ENCODE measurements around the gene PCNX2. TPM values are rescaled to one million over a fixed set of nuclear protein-coding genes. Genes with fewer than 3 reads are reported as not detected.

Gene PCNX2
- total RNA-seq, 1 experiment from 2014 or later, result 9.1 TPM

DNA sequence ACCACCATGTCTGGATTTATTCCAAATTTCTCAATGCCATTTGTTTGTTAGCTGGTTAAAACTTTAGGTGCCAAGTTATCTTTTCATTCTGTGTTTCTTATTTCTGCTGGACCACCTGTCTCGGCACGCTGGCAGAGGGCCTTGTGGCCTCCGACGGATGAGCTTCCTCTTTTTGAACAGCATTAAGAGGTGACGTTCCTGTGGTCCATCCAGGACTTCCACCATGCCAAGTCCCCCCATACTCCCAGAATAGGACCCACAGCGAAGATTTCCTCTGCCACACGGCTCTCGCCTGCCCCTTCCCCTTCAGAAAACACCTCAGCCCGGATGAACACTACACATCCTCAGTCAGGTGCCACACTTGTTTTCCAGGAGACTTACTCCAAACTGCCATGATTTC is 271.3 kb downstream of the PCNX2 start:
- H3K4me1 ChIP-seq (ENCODE audit: insufficient read depth, low read length, poor library complexity, severe bottlenecking), result peaks cover 15% of the 10 kb centered on the region
- H3K36me3 ChIP-seq (ENCODE audit: insufficient read depth, low read length, poor library complexity, severe bottlenecking), result no peaks in the 10 kb centered on the region
- DNase-seq (ENCODE audit: low spot score), result no peak
- no peak overlapping the region for H3K27ac ChIP-seq (ENCODE audit: low read depth, low read length, poor library complexity, severe bottlenecking)
- no peaks in the 10 kb centered on the region for H3K9me3 ChIP-seq (ENCODE audit: low read depth, low read length, poor library complexity, severe bottlenecking)
- ChIA-PET CTCF (no interaction called here), POLR2A (ENCODE audit: low non-redundant PET) (no interaction called here)
- no peak overlapping the region for H3K4me3 ChIP-seq (ENCODE audit: low read depth, low read length, poor library complexity, severe bottlenecking)
- intact Hi-C loops (cut with micrococcal nuclease; ENCODE audit: unreplicated experiment), result loop anchor here (2.0 to 10.0 kb wide), 2 partner anchors 151 to 389 kb away; no protein-coding TSS in a partner anchor
- no peaks in the 10 kb centered on the region for H3K27me3 ChIP-seq (replicated peaks; ENCODE audit: insufficient read depth, low read depth, low read length, poor library complexity)
- no TSS peak for BruUV-seq (replicated peaks)
- TF ChIP-seq EZH2 (IDR thresholded peaks at IDR 0.05; ENCODE audit: borderline replicate concordance, low read depth, low read length, poor library complexity, severe bottlenecking), result no peak
- TF ChIP-seq, protein P1, sequence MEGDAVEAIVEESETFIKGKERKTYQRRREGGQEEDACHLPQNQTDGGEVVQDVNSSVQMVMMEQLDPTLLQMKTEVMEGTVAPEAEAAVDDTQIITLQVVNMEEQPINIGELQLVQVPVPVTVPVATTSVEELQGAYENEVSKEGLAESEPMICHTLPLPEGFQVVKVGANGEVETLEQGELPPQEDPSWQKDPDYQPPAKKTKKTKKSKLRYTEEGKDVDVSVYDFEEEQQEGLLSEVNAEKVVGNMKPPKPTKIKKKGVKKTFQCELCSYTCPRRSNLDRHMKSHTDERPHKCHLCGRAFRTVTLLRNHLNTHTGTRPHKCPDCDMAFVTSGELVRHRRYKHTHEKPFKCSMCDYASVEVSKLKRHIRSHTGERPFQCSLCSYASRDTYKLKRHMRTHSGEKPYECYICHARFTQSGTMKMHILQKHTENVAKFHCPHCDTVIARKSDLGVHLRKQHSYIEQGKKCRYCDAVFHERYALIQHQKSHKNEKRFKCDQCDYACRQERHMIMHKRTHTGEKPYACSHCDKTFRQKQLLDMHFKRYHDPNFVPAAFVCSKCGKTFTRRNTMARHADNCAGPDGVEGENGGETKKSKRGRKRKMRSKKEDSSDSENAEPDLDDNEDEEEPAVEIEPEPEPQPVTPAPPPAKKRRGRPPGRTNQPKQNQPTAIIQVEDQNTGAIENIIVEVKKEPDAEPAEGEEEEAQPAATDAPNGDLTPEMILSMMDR (conservative IDR thresholded peaks at IDR 0.05; ENCODE audit: low read depth, low read length), result no peak

DNA sequence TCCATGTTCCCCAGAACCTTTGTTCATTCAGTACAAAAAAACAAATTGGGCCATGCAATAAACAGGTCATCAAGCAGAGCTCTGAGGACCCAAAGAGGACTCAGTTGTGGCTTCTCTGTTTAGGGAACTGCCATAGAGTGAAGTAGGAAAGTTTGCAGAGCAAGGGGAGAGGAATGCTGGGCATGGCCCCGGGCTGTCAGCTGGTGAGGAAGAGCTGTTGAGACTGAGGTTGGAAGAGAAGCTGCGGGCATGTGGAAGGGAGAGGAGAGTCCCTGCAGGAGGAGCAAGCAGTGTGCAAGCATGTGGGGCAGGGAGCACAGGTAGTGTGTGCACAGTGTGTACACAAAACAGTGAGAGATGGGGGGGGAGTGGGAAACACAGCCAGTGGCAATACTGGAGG is 273.3 kb downstream of the PCNX2 start:
- no peak overlapping the region for H3K27ac ChIP-seq (ENCODE audit: low read depth, low read length, poor library complexity, severe bottlenecking)
- H3K4me3 ChIP-seq (ENCODE audit: low read depth, low read length, poor library complexity, severe bottlenecking), result no peak overlapping the region
- no peak for DNase-seq (ENCODE audit: low spot score)
- BruUV-seq (replicated peaks), result no TSS peak
- no peaks in the 10 kb centered on the region for H3K9me3 ChIP-seq (ENCODE audit: low read depth, low read length, poor library complexity, severe bottlenecking)
- H3K27me3 ChIP-seq (replicated peaks; ENCODE audit: insufficient read depth, low read depth, low read length, poor library complexity), result no peaks in the 10 kb centered on the region
- ChIA-PET POLR2A (ENCODE audit: low non-redundant PET) (no interaction called here), CTCF (no interaction called here)
- peaks cover 15% of the 10 kb centered on the region for H3K4me1 ChIP-seq (ENCODE audit: insufficient read depth, low read length, poor library complexity, severe bottlenecking)
- no peaks in the 10 kb centered on the region for H3K36me3 ChIP-seq (ENCODE audit: insufficient read depth, low read length, poor library complexity, severe bottlenecking)
- intact Hi-C loops (cut with micrococcal nuclease; ENCODE audit: unreplicated experiment), result loop anchor here (10.0 kb wide), 1 partner anchor 153 kb away; no protein-coding TSS in a partner anchor
- TF ChIP-seq EZH2 (IDR thresholded peaks at IDR 0.05; ENCODE audit: borderline replicate concordance, low read depth, low read length, poor library complexity, severe bottlenecking), result no peak
- TF ChIP-seq, protein P1 (conservative IDR thresholded peaks at IDR 0.05; ENCODE audit: low read depth, low read length), result no peak

DNA sequence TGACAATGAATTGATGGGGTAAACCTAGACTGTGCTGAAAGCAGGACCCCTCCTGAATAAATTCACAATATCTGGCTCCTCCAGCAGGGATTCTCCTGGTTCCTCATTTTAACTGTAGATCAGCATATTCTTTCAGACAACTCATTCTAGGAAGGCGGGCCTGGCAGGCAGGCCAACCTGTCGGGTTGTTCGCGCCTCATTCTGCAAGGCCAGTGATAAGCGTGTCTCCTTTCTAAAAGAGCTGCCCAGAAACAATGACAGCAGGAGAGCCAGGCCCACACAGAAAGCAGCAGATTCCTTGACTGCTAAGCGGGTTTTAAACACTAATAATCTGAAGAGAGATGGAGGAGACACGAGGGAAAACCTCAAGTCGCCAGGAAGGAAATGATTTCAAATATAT is 275.1 kb downstream of the PCNX2 start:
- Histone ChIP-seq H3K27me3 (replicated peaks; ENCODE audit: insufficient read depth, low read depth, low read length, poor library complexity) (no peaks in the 10 kb centered on the region), H3K27ac (ENCODE audit: low read depth, low read length, poor library complexity, severe bottlenecking) (no peak overlapping the region), H3K4me1 (ENCODE audit: insufficient read depth, low read length, poor library complexity, severe bottlenecking) (peaks cover 15% of the 10 kb centered on the region), H3K9me3 (ENCODE audit: low read depth, low read length, poor library complexity, severe bottlenecking) (no peaks in the 10 kb centered on the region), H3K36me3 (ENCODE audit: insufficient read depth, low read length, poor library complexity, severe bottlenecking) (no peaks in the 10 kb centered on the region), H3K4me3 (ENCODE audit: low read depth, low read length, poor library complexity, severe bottlenecking) (no peak overlapping the region)
- POLR2A ChIA-PET (ENCODE audit: low non-redundant PET), result no interaction called here
- TF ChIP-seq, protein P1 (conservative IDR thresholded peaks at IDR 0.05; ENCODE audit: low read depth, low read length), result no peak
- no peak for TF ChIP-seq EZH2 (IDR thresholded peaks at IDR 0.05; ENCODE audit: borderline replicate concordance, low read depth, low read length, poor library complexity, severe bottlenecking)
- CTCF ChIA-PET, result no interaction called here
- BruUV-seq (replicated peaks), result no TSS peak
- intact Hi-C loops (cut with micrococcal nuclease; ENCODE audit: unreplicated experiment), result loop anchor here (10.0 kb wide), 1 partner anchor 154 kb away; no protein-coding TSS in a partner anchor
- peak; percentile 67 for DNase-seq (ENCODE audit: low spot score)
